HL-60 (cell line): ENCODE measurements around the gene MACC1.

Experiments
- DNase-seq, 2 experiments: peaks; one replicate each; pipeline ENCODE4 v3.0.0-alpha.2; 2010 to 2020; ENCODE audit warnings: low read depth in 1 of 2, low spot score in 1 of 2
- H3K27ac ChIP-seq: fragments of 250-450 bp; sonication (Bioruptor Pico); replicated peaks from 2 replicates; pipeline ENCODE4 v1.5.1; 2020; ENCODE audit warnings: mild to moderate bottlenecking, moderate library complexity
- H3K27me3 ChIP-seq: fragments of 250-450 bp; sonication (Bioruptor Pico); 2 replicates; pipeline ENCODE4 v1.5.1; 2021; ENCODE audit warnings: mild to moderate bottlenecking, moderate library complexity; ENCODE audit not compliant: insufficient read depth, poor library complexity, severe bottlenecking
- H3K4me3 ChIP-seq: replicated peaks from 2 replicates; pipeline ENCODE4 v1.5.1; 2011; ENCODE audit warnings: mild to moderate bottlenecking, control low read depth, low read length; ENCODE audit not compliant: insufficient read depth
- GABPA ChIP-seq: IDR thresholded peaks from 2 replicates; pipeline ENCODE4 v1.6.1; 2012; ENCODE audit warnings: low read depth
- POLR2AphosphoS5 ChIP-seq: IDR thresholded peaks from 2 replicates; pipeline ENCODE4 v1.6.1; 2012; ENCODE audit warnings: low read depth
- SPI1 ChIP-seq: IDR thresholded peaks from 2 replicates; pipeline ENCODE4 v1.6.1; 2012; ENCODE audit warnings: low read depth, mild to moderate bottlenecking, borderline replicate concordance
- TF ChIP-seq, protein P1 (sequence below): IDR thresholded peaks from one replicate; pipeline ENCODE4 v1.5.1; 2011; ENCODE audit warnings: low read length, control low read depth, inconsistent platforms; ENCODE audit not compliant: insufficient read depth
- TF ChIP-seq, protein P2 (sequence below): IDR thresholded peaks from 2 replicates; pipeline ENCODE4 v1.6.1; 2012; ENCODE audit warnings: low read depth; ENCODE audit not compliant: insufficient replicate concordance

Gene MACC1

DNA sequence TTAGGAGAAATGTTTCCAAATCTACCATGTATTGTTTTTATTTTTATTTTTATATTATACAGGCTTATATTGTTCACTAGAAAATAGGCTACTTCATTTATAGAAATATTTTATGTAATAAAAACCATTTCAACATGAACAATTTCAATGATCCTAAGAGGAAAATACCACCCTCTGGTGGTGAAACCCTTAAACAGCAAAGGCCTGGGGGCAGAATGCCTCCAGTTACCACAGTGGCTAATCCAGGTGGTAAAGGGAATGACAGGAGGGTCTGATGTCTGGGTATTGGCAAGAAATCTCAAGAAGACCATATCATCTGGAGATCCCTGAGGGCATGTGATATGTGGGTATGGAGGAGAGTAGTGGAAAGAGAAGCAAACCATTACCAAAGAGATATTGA, 19.3 kb downstream of the MACC1 start:
- no peak for DNase-seq
- no peak overlapping the region for H3K4me3 ChIP-seq
- H3K27ac ChIP-seq = no peak overlapping the region
- H3K27me3 ChIP-seq = no peaks in the 10 kb centered on the region
- TF ChIP-seq GABPA (no peak), POLR2AphosphoS5 (no peak), SPI1 (no peak)
- TF ChIP-seq, protein P1, sequence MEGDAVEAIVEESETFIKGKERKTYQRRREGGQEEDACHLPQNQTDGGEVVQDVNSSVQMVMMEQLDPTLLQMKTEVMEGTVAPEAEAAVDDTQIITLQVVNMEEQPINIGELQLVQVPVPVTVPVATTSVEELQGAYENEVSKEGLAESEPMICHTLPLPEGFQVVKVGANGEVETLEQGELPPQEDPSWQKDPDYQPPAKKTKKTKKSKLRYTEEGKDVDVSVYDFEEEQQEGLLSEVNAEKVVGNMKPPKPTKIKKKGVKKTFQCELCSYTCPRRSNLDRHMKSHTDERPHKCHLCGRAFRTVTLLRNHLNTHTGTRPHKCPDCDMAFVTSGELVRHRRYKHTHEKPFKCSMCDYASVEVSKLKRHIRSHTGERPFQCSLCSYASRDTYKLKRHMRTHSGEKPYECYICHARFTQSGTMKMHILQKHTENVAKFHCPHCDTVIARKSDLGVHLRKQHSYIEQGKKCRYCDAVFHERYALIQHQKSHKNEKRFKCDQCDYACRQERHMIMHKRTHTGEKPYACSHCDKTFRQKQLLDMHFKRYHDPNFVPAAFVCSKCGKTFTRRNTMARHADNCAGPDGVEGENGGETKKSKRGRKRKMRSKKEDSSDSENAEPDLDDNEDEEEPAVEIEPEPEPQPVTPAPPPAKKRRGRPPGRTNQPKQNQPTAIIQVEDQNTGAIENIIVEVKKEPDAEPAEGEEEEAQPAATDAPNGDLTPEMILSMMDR = no peak
- TF ChIP-seq, protein P2, sequence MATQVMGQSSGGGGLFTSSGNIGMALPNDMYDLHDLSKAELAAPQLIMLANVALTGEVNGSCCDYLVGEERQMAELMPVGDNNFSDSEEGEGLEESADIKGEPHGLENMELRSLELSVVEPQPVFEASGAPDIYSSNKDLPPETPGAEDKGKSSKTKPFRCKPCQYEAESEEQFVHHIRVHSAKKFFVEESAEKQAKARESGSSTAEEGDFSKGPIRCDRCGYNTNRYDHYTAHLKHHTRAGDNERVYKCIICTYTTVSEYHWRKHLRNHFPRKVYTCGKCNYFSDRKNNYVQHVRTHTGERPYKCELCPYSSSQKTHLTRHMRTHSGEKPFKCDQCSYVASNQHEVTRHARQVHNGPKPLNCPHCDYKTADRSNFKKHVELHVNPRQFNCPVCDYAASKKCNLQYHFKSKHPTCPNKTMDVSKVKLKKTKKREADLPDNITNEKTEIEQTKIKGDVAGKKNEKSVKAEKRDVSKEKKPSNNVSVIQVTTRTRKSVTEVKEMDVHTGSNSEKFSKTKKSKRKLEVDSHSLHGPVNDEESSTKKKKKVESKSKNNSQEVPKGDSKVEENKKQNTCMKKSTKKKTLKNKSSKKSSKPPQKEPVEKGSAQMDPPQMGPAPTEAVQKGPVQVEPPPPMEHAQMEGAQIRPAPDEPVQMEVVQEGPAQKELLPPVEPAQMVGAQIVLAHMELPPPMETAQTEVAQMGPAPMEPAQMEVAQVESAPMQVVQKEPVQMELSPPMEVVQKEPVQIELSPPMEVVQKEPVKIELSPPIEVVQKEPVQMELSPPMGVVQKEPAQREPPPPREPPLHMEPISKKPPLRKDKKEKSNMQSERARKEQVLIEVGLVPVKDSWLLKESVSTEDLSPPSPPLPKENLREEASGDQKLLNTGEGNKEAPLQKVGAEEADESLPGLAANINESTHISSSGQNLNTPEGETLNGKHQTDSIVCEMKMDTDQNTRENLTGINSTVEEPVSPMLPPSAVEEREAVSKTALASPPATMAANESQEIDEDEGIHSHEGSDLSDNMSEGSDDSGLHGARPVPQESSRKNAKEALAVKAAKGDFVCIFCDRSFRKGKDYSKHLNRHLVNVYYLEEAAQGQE = no peak

DNA sequence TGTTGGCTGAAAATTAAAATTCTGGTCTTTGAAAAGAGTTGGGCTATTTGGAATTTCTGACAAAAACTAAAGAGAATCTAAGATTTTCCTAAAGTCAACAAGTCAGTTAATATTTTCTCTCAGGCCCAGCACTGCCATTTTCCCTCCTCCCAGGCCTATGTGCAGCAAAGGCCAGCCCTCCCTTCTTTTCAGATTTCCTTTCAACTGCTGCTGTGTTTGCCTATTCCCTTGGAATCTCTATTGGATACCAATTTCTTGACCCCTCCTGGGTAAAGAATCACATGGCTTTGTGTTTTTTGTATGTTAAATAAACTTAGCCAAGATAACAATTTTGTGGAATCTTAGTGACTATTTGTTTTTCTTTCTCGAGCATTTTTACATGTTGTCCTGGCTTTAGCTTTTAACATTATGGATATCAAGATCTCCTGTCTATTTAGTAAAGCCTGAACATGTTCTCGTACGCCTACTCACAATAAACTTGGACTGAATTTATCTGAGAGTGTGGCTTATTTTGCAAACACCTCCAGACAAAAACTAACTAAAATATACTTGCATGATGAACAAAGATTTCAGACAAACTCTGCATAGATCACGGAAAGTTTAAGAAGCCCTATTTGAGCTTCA, 19.9 kb downstream of the MACC1 start:
- DNase-seq = no peak
- H3K4me3 ChIP-seq = no peak overlapping the region
- H3K27ac ChIP-seq = no peak overlapping the region
- H3K27me3 ChIP-seq = no peaks in the 10 kb centered on the region
- TF ChIP-seq, protein P1 = no peak
- TF ChIP-seq GABPA = no peak
- TF ChIP-seq POLR2AphosphoS5 = no peak
- no peak for TF ChIP-seq SPI1
- TF ChIP-seq, protein P2 = no peak

DNA sequence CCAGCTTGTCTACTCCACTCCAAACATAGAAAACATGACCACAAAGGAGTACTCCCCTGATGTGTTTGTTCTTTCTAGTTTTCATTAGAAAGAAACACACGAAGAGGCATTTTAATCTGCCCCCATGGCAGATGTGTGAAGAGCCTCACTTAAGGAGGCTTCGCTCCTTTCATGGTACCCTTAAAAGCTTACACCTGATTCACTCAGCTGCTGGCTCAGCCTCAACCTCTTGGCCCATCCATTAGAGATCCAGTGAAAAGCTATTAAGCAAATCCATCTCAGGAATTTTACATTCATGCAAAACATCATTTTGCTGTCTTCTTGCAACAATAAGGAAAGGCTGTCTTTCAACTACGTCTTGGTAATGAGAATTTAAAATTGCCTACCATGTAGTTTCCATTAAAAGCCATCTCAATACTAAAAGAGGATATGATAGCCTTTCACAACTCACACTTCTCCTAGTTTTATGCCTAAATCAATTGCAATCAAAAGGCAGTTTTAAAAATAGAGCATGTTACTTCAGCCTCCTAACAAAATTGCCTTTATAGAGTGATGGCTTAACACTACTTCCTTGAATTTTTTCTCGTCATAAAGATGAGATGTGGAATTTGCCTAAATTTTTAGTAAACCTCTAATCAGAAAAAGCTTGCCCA, 22.7 kb downstream of the MACC1 start:
- H3K27me3 ChIP-seq = no peaks in the 10 kb centered on the region
- no peak overlapping the region for H3K27ac ChIP-seq
- TF ChIP-seq SPI1 (no peak), GABPA (no peak), POLR2AphosphoS5 (no peak)
- TF ChIP-seq, protein P1 = no peak
- TF ChIP-seq, protein P2 = no peak
- no peak overlapping the region for H3K4me3 ChIP-seq
- DNase-seq = no peak
